Endothelial cell of umbilical vein (primary cell): Measurements from ENCODE around the gene CGNL1.

Experiments
- CTCF ChIP-seq, 2 donors: IDR thresholded peaks; 1 replicate in 1 of 2; 2 replicates in 1 of 2; pipeline ENCODE4 v1.5.1; 2011; ENCODE audit warnings: low read length in 2 of 2, mild to moderate bottlenecking in 2 of 2, moderate library complexity in 2 of 2, control low read depth in 1 of 2, inconsistent platforms in 1 of 2, low read depth in 1 of 2; ENCODE audit not compliant: insufficient read depth in 1 of 2; ENCODE audit errors: extremely low read depth in 1 of 2
- EZH2 ChIP-seq: IDR thresholded peaks from 2 replicates; pipeline ENCODE4 v1.6.1; 2012; ENCODE audit warnings: borderline replicate concordance, low read depth, mild to moderate bottlenecking, moderate library complexity, low read length, inconsistent platforms; ENCODE audit not compliant: severe bottlenecking
- FOS ChIP-seq: IDR thresholded peaks from 2 replicates; pipeline ENCODE4 v1.6.1; 2011; ENCODE audit warnings: mild to moderate bottlenecking, low read length, moderate library complexity, borderline replicate concordance; ENCODE audit not compliant: insufficient read depth
- MAX ChIP-seq: IDR thresholded peaks from 2 replicates; pipeline ENCODE4 v1.6.1; 2011; ENCODE audit not compliant: insufficient read depth, insufficient read length
- MYC ChIP-seq: IDR thresholded peaks from one replicate; pipeline ENCODE4 v1.6.1; 2011; ENCODE audit warnings: mild to moderate bottlenecking, low read depth, low read length
- POLR2A ChIP-seq: IDR thresholded peaks from 2 replicates; pipeline ENCODE4 v1.6.1; 2012; ENCODE audit warnings: low read depth, mild to moderate bottlenecking, control low read depth, low read length
- POLR2AphosphoS5 ChIP-seq: IDR thresholded peaks from 2 replicates; pipeline ENCODE4 v1.6.1; 2012; ENCODE audit warnings: low read depth, mild to moderate bottlenecking, control low read depth, low read length, moderate library complexity; ENCODE audit not compliant: insufficient read depth

- TF ChIP-seq CTCF (IDR thresholded peaks at IDR 0.05; ENCODE audit: extremely low read depth in 1 of 2, insufficient read depth in 1 of 2, low read depth in 1 of 2, low read length in 2 of 2) (no peak), POLR2A (no peak), EZH2 (no peak), POLR2AphosphoS5 (no peak), FOS (no peak), MAX (no peak), MYC (no peak)
Measured at GRCh38 chr15:57583720-57584119, 207.4 kb downstream of the CGNL1 start.
